Measurements from ENCODE around the gene ALKBH4.
"Not testable (repeated sequence)": the region's sequence is repeated elsewhere in the genome, so short reads cannot be mapped to it uniquely, and the experiment has no call there.

The ALKBH4 gene

GRCh38 chr7:102456327-102456726 is 8.3 kb downstream of the ALKBH4 start:
- peak; percentile 73 for ATAC-seq
- TF ChIP-seq BACH2 (CRISPR knock-in tag; IDR thresholded peaks at IDR 0.05; ENCODE audit: borderline replicate concordance) (no peak), PATZ1 (CRISPR knock-in tag; IDR thresholded peaks at IDR 0.05; ENCODE audit: borderline replicate concordance) (no peak), TCF4 (CRISPR knock-in tag; IDR thresholded peaks at IDR 0.05; ENCODE audit: borderline replicate concordance) (no peak)

- ATAC-seq = peak; percentile 1; the same call in 2 of the 3 replicates
- TF ChIP-seq, protein P1, sequence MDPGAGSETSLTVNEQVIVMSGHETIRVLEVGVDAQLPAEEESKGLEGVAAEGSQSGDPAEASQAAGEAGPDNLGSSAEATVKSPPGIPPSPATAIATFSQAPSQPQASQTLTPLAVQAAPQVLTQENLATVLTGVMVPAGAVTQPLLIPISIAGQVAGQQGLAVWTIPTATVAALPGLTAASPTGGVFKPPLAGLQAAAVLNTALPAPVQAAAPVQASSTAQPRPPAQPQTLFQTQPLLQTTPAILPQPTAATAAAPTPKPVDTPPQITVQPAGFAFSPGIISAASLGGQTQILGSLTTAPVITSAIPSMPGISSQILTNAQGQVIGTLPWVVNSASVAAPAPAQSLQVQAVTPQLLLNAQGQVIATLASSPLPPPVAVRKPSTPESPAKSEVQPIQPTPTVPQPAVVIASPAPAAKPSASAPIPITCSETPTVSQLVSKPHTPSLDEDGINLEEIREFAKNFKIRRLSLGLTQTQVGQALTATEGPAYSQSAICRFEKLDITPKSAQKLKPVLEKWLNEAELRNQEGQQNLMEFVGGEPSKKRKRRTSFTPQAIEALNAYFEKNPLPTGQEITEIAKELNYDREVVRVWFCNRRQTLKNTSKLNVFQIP (CRISPR knock-in tag; IDR thresholded peaks at IDR 0.05; ENCODE audit: borderline replicate concordance, low read depth) = no peak
- no peak for TF ChIP-seq OSR1 (CRISPR knock-in tag; IDR thresholded peaks at IDR 0.05)
- no peak for TF ChIP-seq ZFP3 (CRISPR knock-in tag; IDR thresholded peaks at IDR 0.05)
- TF ChIP-seq, protein P2, sequence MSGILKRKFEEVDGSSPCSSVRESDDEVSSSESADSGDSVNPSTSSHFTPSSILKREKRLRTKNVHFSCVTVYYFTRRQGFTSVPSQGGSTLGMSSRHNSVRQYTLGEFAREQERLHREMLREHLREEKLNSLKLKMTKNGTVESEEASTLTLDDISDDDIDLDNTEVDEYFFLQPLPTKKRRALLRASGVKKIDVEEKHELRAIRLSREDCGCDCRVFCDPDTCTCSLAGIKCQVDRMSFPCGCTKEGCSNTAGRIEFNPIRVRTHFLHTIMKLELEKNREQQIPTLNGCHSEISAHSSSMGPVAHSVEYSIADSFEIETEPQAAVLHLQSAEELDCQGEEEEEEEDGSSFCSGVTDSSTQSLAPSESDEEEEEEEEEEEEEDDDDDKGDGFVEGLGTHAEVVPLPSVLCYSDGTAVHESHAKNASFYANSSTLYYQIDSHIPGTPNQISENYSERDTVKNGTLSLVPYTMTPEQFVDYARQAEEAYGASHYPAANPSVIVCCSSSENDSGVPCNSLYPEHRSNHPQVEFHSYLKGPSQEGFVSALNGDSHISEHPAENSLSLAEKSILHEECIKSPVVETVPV (CRISPR knock-in tag; IDR thresholded peaks at IDR 0.05) = no peak
Observed at GRCh38 chr7:102455596-102455995, 9.1 kb downstream of the ALKBH4 start.

GRCh38 chr7:102454932-102455331 is 9.7 kb downstream of the ALKBH4 start:
- ATAC-seq = not testable (repeated sequence)

GRCh38 chr7:102454468-102454867 is 10.2 kb downstream of the ALKBH4 start:
- TF ChIP-seq GLIS3 (CRISPR knock-in tag; IDR thresholded peaks at IDR 0.05) (0 out of 2 replicates have a peak, but pooled peaks have one; percentile 12), TSHZ2 (CRISPR knock-in tag; IDR thresholded peaks at IDR 0.05) (no peak)
- no peak for ATAC-seq

- ATAC-seq = no peak
- TF ChIP-seq ZNF70 (CRISPR knock-in tag; IDR thresholded peaks at IDR 0.05) (no peak), ISL1 (CRISPR knock-in tag; IDR thresholded peaks at IDR 0.05) (no peak), PATZ1 (CRISPR knock-in tag; IDR thresholded peaks at IDR 0.05; ENCODE audit: borderline replicate concordance) (no peak)
Observed at GRCh38 chr7:102453319-102453718, 11.3 kb downstream of the ALKBH4 start.

DNA sequence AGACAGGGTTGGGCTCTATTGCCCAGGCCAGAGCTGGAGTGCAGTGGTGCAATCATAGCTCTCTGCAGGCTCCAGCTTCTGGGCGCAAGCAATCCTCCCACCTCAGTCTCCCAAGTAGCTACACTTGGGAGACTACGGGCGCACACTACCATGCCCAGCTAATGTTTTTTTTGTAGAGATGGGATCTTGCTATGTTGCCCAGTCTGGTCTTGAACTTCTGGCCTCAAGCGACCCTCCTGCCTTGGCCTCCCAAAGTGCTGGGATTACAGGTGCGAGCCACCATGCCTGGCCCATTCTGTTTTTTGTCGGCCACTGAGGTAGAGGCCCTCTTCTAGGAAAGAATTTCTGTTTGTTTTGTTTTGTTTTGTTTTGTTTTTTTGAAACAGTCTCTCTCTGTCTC is 12.2 kb downstream of the ALKBH4 start:
- no peak for TF ChIP-seq GLIS3 (CRISPR knock-in tag; IDR thresholded peaks at IDR 0.05)
- TF ChIP-seq ISL1 (CRISPR knock-in tag; IDR thresholded peaks at IDR 0.05) = no peak
- TF ChIP-seq ARNTL (CRISPR knock-in tag; IDR thresholded peaks at IDR 0.05; ENCODE audit: borderline replicate concordance, low read depth) = no peak
- TF ChIP-seq ZFP30 (CRISPR knock-in tag; IDR thresholded peaks at IDR 0.05) = no peak
- ATAC-seq = no peak

Data from SK-N-SH treated with all-trans-retinoic acid at 6 μM for 48 hours (cell line).